Measurements from ENCODE around the gene FBN3.

GRCh38 chr19:8174706-8175105 is 25.3 kb upstream of the FBN3 start:
- TF ChIP-seq EZH2 (IDR thresholded peaks at IDR 0.05) (no peak), POLR2AphosphoS5 (IDR thresholded peaks at IDR 0.05; ENCODE audit: borderline replicate concordance, low read depth, low read length) (no peak)
